ENCODE results near the gene CBFA2T3.
"Not testable (repeated sequence)": the region's sequence is repeated elsewhere in the genome, so short reads cannot be mapped to it uniquely, and the experiment has no call there.

CBFA2T3 gene

DNA sequence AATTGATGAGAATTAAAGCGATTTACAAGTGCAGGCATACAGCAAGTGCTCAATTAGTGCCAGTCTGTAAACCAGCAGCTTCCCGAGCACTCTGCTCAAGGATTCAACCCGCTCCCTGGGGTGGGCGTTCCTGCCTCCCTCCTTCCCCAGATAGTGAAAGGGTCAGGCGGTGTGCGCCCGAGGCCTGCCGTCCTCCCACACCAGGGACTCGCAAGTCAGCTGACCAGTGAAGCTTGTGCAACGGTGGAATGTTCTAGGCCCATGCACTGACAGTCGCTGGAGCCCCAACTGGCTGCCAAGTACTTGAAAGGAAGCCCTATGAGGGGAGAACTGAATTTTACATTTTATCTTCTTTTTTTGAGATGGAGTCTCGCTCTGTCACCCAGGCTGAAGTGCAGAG lies 57.1 kb downstream of the CBFA2T3 start:
- no peak for DNase-seq

DNA sequence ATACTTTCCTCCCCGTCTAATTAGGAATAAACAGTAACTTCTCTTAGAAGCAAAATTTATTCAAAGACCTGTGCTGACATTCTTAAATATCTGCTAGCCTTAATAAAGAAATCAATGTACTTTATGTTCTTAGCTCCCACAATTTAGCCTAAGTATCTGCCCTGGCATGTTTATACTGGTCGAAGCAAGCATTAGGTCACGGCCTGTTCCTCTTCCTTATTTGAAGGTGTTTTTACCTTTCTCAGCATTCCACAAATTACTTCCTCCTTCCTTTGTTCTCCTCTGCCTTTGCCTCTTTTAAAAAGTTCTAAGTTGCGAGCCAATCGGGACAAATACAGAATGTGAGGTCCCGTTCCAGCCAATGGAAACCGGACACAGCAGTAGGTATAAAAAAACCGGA lies 58.1 kb downstream of the CBFA2T3 start:
- not testable (repeated sequence) for DNase-seq

DNA sequence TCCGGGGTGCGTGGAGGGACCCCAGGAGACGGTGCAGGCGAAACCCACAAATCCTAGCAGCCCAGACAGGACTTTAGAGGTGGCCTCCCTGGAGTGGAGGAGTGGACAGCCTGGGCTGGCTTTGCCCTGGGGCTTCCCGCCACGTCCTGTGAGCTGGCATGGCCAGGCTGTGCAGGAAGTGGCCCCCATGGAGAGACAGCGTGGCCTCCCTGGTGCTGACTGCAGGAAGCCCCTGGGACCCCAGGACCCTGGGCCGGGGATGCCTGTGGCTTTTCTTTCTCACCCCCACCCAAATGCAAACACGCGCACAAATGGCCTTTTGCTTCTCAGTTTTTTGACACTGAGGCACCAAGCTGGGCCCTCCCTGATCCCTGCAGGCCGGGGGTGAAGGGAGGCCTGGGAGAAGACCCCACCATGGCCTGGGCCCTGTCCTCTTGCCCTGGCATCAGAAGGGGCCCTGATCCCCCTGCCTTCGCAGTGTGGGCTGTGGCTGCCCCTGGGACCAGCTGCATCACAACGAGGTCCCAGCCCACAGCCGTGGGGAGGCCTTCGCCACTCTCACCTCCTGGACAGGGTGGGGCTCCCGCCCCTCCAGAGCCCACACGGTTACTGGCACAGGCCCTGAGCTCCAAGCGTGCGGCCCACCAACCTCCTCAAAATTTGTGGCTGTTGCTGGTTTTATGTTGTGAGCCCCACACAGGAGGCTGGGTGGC lies 58.9 kb downstream of the CBFA2T3 start:
- DNase-seq: no peak

DNA sequence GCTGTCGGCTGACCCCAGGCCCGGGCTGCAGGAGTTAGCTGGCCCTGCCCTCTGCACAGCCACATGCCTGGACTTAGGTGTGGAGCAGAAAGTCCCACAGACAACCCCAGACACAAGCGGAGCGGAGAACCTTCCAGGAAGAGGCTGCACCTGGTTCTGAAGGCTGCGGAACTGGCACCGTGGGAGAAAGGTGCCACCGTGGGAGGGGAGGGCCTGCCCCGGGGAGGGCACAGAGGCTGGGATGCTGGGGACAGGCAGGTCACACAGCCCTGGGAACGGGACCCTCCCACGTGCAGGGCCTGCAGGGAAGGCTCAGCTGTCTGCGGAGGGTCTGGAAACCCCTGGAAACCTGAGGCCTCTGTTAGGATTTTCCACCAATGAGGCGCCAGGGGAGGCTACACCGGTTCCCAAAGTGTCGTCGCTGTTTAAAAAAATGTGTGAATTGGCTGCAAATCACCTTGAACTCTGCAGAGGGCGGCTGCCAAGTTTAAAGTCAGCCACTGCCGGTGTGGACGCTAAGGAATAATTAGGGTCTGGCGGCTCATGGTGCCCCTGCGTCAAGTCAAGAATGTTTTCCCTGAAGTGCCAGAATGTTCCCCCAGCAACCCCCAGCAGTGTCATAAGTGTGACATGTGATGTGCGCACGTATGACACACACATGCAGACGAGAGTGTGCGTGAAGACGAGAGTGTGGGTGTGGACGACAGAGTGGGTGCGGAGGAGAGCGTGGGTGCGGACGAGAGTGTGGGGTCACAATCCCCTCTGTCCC lies 59.7 kb downstream of the CBFA2T3 start:
- no peak for DNase-seq

DNA sequence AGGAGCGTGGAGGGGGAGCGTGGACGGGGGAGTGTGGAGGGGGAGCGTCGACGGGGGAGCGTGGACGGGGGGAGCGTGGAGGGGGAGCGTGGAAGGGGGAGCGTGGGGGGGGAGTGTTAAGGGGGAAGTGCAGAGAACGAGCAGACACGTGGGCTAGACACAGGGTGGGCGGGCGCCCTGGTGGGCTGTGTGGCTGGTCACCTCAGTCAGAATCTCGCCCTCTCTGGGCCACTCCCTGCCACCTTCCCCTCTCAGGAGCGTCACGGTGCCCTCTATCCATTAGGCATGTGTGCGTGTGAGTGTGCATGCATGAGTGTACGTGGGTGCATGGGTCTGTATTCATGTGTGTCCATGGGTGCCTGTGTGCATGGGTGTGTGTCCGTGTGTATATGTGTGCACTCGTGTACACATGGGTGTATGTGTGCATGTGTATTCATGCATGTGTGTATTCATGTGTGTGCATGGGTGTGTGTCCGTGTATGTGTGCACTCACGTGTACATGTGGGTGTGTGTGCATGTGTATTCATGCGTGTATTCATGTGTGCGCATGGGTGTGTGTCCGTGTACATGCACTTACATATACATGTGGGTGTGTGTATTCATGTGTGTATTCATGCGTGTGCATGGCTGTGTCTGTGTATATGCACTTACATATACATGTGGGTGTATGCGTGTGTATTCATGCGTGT lies 61.2 kb downstream of the CBFA2T3 start:
- DNase-seq: no peak

DNA sequence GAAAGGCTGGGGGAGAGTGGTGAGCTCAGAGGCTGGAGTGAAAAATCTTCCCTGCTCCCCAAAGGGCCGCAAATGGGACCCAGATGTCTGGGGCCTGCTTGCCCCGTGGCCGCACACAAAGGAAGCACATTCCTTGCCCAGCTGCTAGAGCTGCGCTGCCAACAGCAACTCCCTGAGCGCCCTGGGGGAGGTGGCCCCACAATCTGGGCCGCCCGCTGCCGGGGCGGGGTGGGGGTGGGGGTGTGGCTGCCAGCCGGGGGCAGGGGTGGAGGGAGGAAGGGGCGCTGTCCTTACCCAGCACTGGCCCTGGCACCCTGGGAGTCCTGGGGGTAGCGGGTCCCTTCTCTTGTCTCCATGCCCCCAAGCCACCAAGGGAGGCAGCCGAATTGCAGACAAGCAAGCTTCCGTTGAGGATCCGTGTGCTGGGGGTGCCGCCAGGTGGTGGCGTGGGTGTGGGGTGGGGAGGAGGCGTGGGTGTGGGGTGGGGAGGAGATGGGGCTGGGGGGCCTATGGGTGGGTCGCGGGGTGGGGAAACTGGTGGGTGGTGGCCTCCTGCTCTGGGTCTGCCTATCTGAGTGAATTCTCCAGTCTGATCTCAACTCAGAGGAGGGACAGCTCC lies 62.1 kb downstream of the CBFA2T3 start:
- DNase-seq: no peak

DNA sequence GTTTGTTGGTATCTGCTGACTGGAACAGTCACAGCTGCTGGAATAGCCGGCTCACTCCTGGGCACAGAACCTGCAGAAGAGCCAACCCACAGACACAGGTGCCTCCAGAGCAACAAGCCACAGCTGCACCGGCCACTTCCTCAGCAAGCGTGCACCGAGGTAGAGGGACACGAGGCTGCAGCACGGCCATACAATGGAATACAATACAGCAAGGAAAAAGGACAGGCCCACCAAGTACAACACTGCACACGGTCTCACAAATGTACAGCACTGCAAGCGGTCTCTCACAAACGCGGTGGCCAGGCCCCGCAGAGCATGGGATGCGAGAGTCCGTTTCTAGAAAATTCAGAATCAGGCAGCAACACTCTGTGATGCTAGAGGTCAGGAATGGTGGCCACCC lies 63.1 kb downstream of the CBFA2T3 start:
- no peak for DNase-seq

DNA sequence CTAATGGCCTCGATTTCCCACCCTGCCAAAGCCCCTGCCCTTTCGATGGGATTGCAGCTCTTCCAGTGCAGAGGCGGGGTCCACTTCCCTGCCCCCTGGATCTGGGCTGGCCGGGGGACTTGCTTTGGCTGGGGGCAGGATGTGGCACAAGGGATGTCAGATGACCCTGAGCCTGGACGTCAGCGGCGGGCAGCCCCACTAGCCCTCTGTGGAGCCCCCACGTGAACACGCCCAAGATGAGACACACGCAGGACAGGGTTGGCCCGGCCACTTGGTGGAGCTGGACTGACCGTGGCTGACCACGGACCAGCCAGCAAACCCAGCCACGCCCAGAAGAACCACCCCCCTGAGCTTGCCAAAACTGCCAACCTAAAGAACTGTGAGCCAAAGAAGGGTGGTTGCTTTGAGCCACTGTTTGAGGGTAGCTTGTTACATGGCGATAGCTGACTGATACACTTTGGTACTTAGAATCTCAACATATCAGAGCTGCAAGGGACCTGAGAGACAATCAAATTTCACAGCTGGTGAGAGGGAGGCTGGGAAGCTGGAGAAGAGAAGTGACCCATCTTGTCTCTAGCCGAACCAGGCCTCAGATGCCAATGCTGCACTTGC lies 63.9 kb downstream of the CBFA2T3 start:
- DNase-seq: no peak

DNA sequence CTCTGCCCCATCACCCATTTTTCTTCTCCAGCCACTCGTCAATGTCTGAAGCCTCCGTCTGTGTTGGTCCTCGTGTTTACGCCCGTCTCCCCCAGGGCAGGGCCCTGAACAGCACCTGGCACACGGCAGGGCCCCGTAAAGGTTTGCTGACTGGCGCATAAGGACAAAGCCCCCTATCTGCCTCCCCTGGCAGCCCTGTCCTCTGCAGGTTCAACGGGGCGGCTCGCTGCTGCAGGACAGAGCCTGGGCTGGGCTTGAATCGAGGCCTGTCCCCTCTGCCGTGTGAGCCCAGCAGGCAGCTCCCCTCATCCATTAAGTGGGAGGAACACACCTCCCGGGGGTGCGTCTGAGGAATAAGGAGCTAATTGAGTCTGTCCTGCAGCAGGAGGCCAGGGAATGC lies 64.5 kb downstream of the CBFA2T3 start:
- DNase-seq: no peak

DNA sequence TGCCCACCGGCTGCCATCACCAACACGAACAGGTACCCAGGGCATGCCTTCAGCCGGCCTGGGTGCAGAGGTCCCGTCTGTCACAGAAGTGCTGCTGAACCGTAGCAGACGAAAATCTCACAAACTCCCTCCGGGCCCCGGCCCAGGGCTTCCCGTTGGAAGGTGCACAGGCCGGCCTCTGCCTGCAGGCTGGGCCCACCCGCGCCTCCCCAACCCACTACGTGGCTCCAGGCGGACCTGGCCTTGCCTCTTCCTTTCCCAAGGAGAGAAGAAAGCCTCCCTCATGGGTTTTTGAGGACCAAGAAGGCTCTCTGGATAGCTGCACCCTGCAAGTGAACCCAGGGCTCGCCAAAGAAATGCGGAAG lies 65.1 kb downstream of the CBFA2T3 start:
- DNase-seq: no peak

DNA sequence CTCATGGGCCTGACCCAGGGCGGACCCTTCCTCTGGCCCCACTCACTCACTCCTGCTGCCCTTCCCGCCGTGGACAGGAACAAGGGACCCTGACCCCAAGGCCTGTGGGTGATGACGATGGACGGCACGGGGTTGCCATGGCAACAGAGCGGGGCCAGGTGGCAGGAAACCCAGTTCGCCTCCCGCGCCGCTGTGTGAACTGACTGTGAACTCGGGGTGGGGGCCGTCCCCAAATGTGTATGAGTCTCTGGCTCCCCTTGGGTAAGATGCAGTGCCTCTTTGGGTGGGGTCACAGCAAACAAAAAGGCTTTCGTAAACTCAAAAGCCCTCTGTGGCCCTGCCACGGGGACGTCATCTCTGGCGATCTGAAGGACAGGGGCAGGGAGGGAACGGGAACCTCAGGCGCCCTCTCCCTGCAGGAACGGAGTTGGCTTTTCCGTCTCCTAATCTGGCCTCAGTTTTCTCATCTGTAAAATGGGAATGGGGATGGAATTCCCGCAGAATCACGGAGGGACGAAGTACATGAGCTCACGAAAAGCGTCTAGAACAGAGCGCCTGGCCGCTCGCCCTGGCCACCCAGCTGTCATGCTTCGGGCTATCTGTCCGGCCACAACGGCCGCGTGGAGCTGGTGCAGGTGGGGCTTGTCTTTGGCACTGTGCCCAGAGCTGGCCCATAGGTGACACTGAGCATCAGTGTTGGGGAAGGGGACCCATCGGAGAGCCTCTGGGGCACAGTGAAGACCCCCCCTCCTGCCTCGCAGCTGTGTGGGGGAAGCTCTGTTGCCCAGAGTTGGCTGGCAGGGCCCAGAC lies 65.7 kb downstream of the CBFA2T3 start:
- DNase-seq: no peak

DNA sequence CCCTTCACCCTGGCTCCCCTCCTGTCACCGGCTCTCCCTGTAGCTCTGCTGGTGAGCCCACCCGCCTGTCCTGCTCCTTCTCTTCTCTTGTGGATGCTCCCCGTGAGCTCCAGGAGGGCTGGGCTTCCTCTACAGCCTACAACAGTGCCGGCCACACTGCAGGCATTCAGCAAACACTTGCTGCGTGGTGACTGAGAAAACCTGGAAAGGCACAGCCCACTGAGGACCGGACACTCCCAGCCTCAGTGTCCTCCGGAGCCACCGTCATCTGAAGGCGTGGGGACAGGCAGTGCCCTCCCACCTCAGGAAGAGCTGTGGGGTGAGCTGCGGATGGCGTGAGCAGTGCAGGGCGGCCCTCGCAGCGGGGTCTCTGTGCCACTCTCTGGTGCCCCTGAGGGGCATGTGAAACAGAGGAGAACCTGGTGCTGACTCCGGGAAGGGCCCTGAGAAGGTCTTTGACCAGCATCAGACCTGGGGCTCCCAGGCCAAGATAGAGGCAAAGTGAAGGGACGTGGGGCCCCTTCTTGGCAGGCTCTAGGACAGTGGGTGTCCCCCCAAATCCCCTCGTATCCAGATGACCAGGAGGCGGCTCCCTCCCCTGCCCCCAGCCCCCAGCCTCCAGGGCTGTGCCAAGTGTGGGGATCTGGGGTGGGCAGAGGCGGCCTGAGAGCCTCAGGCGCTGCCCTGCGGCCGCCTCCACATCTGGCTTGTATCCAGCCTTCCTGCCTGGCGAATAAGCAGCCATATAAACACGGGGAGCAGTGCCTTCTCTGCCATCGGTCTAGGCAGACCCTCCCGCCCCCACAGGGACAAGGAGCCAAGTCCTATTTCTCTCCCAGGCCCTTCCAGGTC lies 66.5 kb downstream of the CBFA2T3 start:
- no peak for DNase-seq

DNA sequence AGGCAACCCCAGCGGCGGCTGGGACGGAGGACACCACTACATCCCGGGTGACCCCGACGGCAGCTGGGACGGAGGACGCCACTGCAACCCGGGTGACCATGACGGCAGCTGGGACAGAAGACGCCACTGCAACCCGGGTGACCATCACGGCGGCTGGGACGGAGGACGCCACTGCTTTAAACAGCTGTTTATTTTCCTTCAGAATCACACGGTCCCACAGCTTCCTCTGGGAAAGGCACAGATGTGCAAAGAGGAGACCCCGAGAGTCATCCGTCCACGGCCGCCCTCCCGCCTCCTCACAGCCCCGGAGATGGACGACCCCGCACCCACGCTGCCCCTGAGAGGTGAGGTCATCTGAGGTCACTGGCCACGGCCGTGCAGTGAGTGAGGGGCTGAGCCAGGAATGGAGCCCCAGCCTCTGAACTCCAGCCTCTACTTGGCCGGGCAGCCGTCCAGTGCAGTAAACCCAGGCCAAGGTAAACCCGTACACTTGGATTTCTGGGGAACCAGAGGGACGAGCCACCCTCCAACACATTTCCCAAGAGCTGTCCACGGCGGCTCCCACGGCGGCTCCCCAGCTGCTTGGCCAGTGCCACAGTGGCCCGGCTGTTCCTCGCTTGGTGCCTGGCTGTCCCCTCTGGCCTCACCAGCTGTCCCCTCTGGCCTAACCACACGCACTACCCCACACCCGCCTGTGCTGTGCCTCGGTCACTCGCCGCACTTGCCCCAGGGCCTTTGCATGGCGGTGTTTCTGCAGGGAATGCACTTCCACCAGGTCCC lies 67.4 kb downstream of the CBFA2T3 start:
- no peak for DNase-seq

DNA sequence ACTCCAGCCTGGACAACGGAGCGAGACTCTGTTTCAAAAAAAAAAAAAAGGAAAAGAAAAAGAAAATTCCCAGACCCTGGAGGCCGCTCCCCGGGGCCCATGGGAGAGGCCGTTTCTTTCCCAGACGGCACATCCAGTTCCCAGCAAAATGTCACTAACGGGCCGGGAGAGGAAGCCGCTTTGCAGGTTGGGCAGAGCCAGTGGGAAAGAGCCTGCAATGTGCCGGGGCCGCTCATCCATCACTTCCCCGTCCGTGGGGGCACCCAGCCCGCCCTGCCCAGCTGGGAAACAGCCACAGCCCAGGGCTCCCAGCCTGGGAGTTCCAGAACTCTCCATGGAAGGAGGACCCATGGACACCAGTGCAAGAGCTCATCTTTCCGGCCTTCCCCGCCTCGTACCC lies 68.7 kb downstream of the CBFA2T3 start:
- DNase-seq: no peak

DNA sequence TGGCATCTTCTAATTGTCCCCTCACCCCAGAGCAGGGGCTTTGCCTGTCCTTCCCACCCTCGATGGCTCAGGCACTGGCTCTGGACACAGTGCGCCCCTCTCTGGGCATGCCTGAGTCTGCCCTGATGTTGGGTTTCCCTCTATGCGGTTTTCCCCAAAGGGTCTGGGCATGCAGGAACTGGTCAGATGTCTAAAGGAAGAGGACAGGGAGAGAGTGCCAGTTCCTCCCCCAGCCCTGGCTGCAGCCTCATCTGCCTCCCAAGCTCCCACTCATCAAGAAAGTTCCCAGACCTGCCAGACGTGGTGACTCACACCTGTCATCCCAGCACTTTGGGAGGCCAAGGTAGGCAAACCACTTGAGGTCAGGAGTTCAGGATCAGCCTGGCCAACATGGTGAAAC lies 69.2 kb downstream of the CBFA2T3 start:
- no peak for DNase-seq

DNA sequence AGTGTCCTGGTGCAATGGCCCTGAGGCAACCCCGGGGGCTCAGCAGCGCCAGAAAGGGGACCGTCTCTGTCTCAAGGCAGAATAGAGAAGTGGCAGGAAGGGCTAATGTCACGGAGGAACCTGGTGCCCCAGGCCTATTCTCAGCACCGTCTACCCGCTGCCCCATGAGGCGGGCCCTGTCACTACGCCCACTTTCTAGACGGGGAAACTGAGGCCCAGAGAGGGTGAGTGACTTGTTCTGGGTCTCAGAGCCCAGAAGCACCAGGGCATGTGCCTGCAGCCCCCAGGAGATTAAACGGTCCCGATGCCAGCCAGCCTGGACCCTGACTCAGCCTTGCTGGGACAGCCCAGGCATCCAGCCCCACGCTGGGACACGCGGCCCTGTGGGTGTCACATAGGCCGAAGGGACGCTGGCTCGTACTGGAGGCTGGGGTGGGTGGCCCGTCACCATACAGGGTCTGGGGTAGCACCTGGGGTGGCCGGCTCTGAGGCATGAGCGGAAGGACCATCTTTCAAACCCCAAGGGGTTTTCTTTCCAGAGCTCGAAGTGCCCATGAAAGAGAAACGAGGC lies 70.4 kb downstream of the CBFA2T3 start:
- no peak for DNase-seq

DNA sequence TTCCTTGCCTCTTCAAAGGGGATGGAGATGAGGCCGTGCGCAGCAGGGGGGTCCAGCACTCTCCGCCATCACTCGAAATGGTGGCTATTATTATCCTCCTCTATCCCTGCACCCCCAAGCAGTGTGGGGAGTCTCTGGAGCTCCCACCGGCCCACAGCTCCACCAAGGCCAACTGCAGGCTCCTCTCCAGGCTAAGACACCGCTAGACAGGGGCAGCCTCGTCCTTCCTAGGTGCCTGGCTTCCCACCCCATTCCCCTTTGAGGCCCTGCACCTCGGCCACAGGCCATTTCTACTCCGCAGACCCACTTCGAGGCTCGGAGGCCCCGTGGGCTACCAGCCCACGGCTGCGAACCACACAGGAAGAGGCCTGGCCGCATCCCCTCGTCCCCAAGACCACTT lies 71.0 kb downstream of the CBFA2T3 start:
- no peak for DNase-seq

DNA sequence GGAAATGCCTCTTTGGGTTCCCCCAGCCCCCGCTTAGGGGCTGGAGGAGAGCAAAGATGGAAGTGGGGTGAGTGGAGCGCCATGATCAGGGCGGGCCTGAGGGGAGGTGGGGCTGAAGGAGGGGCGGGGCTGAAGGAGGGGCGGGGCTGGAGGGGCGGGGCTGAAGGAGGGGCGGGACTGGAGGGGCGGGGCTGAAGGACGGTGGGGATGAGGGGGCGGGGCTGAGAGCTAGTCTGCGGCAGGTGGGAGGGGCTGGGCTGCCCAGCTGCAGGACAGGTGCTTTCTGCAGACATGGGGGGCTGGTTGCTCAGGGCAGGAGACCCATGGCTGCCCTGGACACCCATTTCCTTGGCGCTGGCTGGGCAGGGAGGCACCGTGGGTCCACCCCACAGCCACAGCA lies 71.4 kb downstream of the CBFA2T3 start:
- DNase-seq: no peak

DNA sequence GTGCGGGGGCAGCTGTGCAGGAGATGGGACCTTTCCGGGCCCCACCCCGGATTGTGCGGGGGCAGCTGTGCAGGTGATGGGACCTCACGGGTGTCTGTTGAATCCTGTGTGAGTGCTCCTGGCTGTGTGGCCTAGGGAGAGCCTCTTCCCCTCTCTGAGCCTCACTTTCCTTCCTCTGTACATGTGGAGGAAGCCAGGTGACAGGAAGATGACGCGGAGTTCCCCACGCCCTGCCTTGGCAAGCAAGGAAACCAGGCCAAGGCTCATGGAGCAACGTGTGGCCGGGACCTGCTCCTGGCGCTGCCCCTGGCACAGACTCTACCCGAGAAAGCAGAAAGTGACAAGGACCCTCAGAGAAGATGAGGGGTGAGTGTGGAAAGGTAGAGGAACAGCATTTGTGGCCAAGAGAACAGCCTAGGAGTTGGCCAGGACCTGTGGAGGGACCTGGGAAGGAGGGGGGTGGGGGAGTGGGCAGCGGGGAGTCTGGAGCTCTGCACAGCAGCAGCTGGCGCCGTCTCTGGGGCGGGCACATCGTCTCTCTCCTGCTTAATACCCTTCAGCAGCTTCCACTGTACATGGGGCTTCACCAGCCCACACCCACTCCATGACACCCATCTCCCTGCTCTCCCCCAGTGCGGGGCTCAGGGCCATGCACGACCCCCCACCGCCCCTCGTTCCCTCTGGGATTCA lies 72.2 kb downstream of the CBFA2T3 start:
- no peak for DNase-seq

DNA sequence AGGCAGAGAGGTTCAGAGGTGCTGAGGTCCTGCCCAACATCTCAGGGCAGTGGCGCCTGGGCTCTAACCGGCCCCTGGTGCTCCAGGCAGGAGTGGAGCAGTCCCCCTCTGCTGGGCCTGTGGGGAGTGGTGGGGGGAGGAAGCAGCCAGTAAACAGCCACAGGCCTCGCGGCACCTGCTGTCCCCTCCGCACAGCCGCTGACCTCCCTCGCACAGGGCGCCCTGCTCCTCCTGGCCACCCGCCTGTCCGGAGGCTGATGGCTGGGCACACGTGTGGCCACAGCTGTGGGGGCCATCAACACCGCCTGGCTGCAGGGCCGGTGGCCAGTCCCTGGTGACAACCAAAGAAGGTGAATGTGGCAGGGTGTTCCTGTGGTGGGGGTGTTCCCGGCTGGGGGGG lies 73.7 kb downstream of the CBFA2T3 start:
- no peak for DNase-seq
